Measurements from ENCODE around the gene ORC3. TPM values are rescaled to one million over a fixed set of nuclear protein-coding genes. Genes with fewer than 3 reads are reported as not detected.

The ORC3 gene
- polyA plus RNA-seq, 1 donor, result 27.0 TPM

- peaks cover 13% of the 10 kb centered on the region for H3K36me3 ChIP-seq (ENCODE audit: control insufficient read depth, insufficient read depth, low read length)
- H3K4me1 ChIP-seq (ENCODE audit: control insufficient read depth, insufficient read depth, low read length), result no peaks in the 10 kb centered on the region
- H3K4me3 ChIP-seq (ENCODE audit: low read length), result no peak overlapping the region
- no peaks in the 10 kb centered on the region for H3K9me3 ChIP-seq (ENCODE audit: control insufficient read depth, low read depth, low read length)
- DNase-seq, result no peak
- H3K27ac ChIP-seq (ENCODE audit: low read length), result no peak overlapping the region
- H3K27me3 ChIP-seq (ENCODE audit: control insufficient read depth, insufficient read depth, low read length), result no peaks in the 10 kb centered on the region
Measured at GRCh38 chr6:87655824-87656223, 65.9 kb downstream of the ORC3 start.

GRCh38 chr6:87656857-87657256 lies 66.9 kb downstream of the ORC3 start:
- H3K9me3 ChIP-seq (ENCODE audit: control insufficient read depth, low read depth, low read length), result no peaks in the 10 kb centered on the region
- no peak overlapping the region for H3K4me3 ChIP-seq (ENCODE audit: low read length)
- no peak for DNase-seq
- no peak overlapping the region for H3K27ac ChIP-seq (ENCODE audit: low read length)
- no peaks in the 10 kb centered on the region for H3K4me1 ChIP-seq (ENCODE audit: control insufficient read depth, insufficient read depth, low read length)
- H3K27me3 ChIP-seq (ENCODE audit: control insufficient read depth, insufficient read depth, low read length), result no peaks in the 10 kb centered on the region
- peaks cover 15% of the 10 kb centered on the region for H3K36me3 ChIP-seq (ENCODE audit: control insufficient read depth, insufficient read depth, low read length)

- no peak for DNase-seq
- Histone ChIP-seq H3K36me3 (ENCODE audit: control insufficient read depth, insufficient read depth, low read length) (peaks cover 15% of the 10 kb centered on the region), H3K4me3 (ENCODE audit: low read length) (no peak overlapping the region), H3K9me3 (ENCODE audit: control insufficient read depth, low read depth, low read length) (no peaks in the 10 kb centered on the region), H3K27ac (ENCODE audit: low read length) (no peak overlapping the region), H3K4me1 (ENCODE audit: control insufficient read depth, insufficient read depth, low read length) (no peaks in the 10 kb centered on the region), H3K27me3 (ENCODE audit: control insufficient read depth, insufficient read depth, low read length) (no peaks in the 10 kb centered on the region)
Measured at GRCh38 chr6:87658516-87658915, 68.6 kb downstream of the ORC3 start.

- no peak overlapping the region for H3K27ac ChIP-seq (ENCODE audit: low read length)
- H3K9me3 ChIP-seq (ENCODE audit: control insufficient read depth, low read depth, low read length), result no peaks in the 10 kb centered on the region
- H3K4me3 ChIP-seq (ENCODE audit: low read length), result no peak overlapping the region
- no peaks in the 10 kb centered on the region for H3K4me1 ChIP-seq (ENCODE audit: control insufficient read depth, insufficient read depth, low read length)
- DNase-seq, result no peak
- H3K27me3 ChIP-seq (ENCODE audit: control insufficient read depth, insufficient read depth, low read length), result no peaks in the 10 kb centered on the region
- peaks cover 12% of the 10 kb centered on the region for H3K36me3 ChIP-seq (ENCODE audit: control insufficient read depth, insufficient read depth, low read length)
Measured at GRCh38 chr6:87660226-87660911, 70.4 kb downstream of the ORC3 start.

- no peaks in the 10 kb centered on the region for H3K27me3 ChIP-seq (ENCODE audit: control insufficient read depth, insufficient read depth, low read length)
- H3K9me3 ChIP-seq (ENCODE audit: control insufficient read depth, low read depth, low read length), result no peaks in the 10 kb centered on the region
- no CpG with 5 or more reads among the region's 1 CpG for WGBS (ENCODE audit: insufficient coverage, low lambda C conversion rate)
- DNase-seq, result no peak
- H3K36me3 ChIP-seq (ENCODE audit: control insufficient read depth, insufficient read depth, low read length), result peaks cover 12% of the 10 kb centered on the region
- no peaks in the 10 kb centered on the region for H3K4me1 ChIP-seq (ENCODE audit: control insufficient read depth, insufficient read depth, low read length)
- H3K4me3 ChIP-seq (ENCODE audit: low read length), result no peak overlapping the region
- H3K27ac ChIP-seq (ENCODE audit: low read length), result no peak overlapping the region
Measured at GRCh38 chr6:87661016-87661415, 71.1 kb downstream of the ORC3 start.

GRCh38 chr6:87661503-87661902 lies 71.6 kb downstream of the ORC3 start:
- H3K27ac ChIP-seq (ENCODE audit: low read length), result no peak overlapping the region
- no peaks in the 10 kb centered on the region for H3K4me1 ChIP-seq (ENCODE audit: control insufficient read depth, insufficient read depth, low read length)
- peaks cover 12% of the 10 kb centered on the region for H3K36me3 ChIP-seq (ENCODE audit: control insufficient read depth, insufficient read depth, low read length)
- H3K9me3 ChIP-seq (ENCODE audit: control insufficient read depth, low read depth, low read length), result no peaks in the 10 kb centered on the region
- H3K27me3 ChIP-seq (ENCODE audit: control insufficient read depth, insufficient read depth, low read length), result no peaks in the 10 kb centered on the region
- no CpG with 5 or more reads among the region's 1 CpG for WGBS (ENCODE audit: insufficient coverage, low lambda C conversion rate)
- DNase-seq, result no peak
- no peak overlapping the region for H3K4me3 ChIP-seq (ENCODE audit: low read length)

- no peaks in the 10 kb centered on the region for H3K27me3 ChIP-seq (ENCODE audit: control insufficient read depth, insufficient read depth, low read length)
- no peaks in the 10 kb centered on the region for H3K9me3 ChIP-seq (ENCODE audit: control insufficient read depth, low read depth, low read length)
- no peak overlapping the region for H3K4me3 ChIP-seq (ENCODE audit: low read length)
- peaks cover 8% of the 10 kb centered on the region for H3K36me3 ChIP-seq (ENCODE audit: control insufficient read depth, insufficient read depth, low read length)
- H3K27ac ChIP-seq (ENCODE audit: low read length), result peak overlapping the region; percentile 26
- 80% methylated on average over 1 of the region's 2 CpGs for WGBS (ENCODE audit: insufficient coverage, low lambda C conversion rate)
- no peaks in the 10 kb centered on the region for H3K4me1 ChIP-seq (ENCODE audit: control insufficient read depth, insufficient read depth, low read length)
- DNase-seq, result peak in 1 of 2 donors; percentile 40
Measured at GRCh38 chr6:87663434-87663833, 73.5 kb downstream of the ORC3 start.

GRCh38 chr6:87664921-87665485 lies 75.1 kb downstream of the ORC3 start:
- H3K27ac ChIP-seq (ENCODE audit: low read length), result no peak overlapping the region
- H3K4me3 ChIP-seq (ENCODE audit: low read length), result no peak overlapping the region
- H3K4me1 ChIP-seq (ENCODE audit: control insufficient read depth, insufficient read depth, low read length), result no peaks in the 10 kb centered on the region
- H3K9me3 ChIP-seq (ENCODE audit: control insufficient read depth, low read depth, low read length), result no peaks in the 10 kb centered on the region
- no peaks in the 10 kb centered on the region for H3K27me3 ChIP-seq (ENCODE audit: control insufficient read depth, insufficient read depth, low read length)
- H3K36me3 ChIP-seq (ENCODE audit: control insufficient read depth, insufficient read depth, low read length), result peaks cover 11% of the 10 kb centered on the region
- no peak for DNase-seq

- Histone ChIP-seq H3K4me3 (ENCODE audit: low read length) (no peak overlapping the region), H3K36me3 (ENCODE audit: control insufficient read depth, insufficient read depth, low read length) (peaks cover 12% of the 10 kb centered on the region), H3K9me3 (ENCODE audit: control insufficient read depth, low read depth, low read length) (no peaks in the 10 kb centered on the region), H3K4me1 (ENCODE audit: control insufficient read depth, insufficient read depth, low read length) (peaks cover 12% of the 10 kb centered on the region), H3K27me3 (ENCODE audit: control insufficient read depth, insufficient read depth, low read length) (no peaks in the 10 kb centered on the region), H3K27ac (ENCODE audit: low read length) (no peak overlapping the region)
- DNase-seq, result no peak
Measured at GRCh38 chr6:87667032-87667431, 77.1 kb downstream of the ORC3 start.

GRCh38 chr6:87668013-87668412 lies 78.1 kb downstream of the ORC3 start:
- Histone ChIP-seq H3K27me3 (ENCODE audit: control insufficient read depth, insufficient read depth, low read length) (no peaks in the 10 kb centered on the region), H3K4me3 (ENCODE audit: low read length) (no peak overlapping the region), H3K27ac (ENCODE audit: low read length) (no peak overlapping the region), H3K4me1 (ENCODE audit: control insufficient read depth, insufficient read depth, low read length) (peaks cover 21% of the 10 kb centered on the region), H3K9me3 (ENCODE audit: control insufficient read depth, low read depth, low read length) (no peaks in the 10 kb centered on the region), H3K36me3 (ENCODE audit: control insufficient read depth, insufficient read depth, low read length) (peaks cover 12% of the 10 kb centered on the region)
- WGBS (ENCODE audit: insufficient coverage, low lambda C conversion rate), result no CpG with 5 or more reads among the region's 2 CpGs
- DNase-seq, result peak; percentile 31 to 65

GRCh38 chr6:87669051-87669450 lies 79.1 kb downstream of the ORC3 start:
- H3K36me3 ChIP-seq (ENCODE audit: control insufficient read depth, insufficient read depth, low read length), result peaks cover 18% of the 10 kb centered on the region
- peaks cover 25% of the 10 kb centered on the region for H3K4me1 ChIP-seq (ENCODE audit: control insufficient read depth, insufficient read depth, low read length)
- H3K4me3 ChIP-seq (ENCODE audit: low read length), result no peak overlapping the region
- no peaks in the 10 kb centered on the region for H3K9me3 ChIP-seq (ENCODE audit: control insufficient read depth, low read depth, low read length)
- no peaks in the 10 kb centered on the region for H3K27me3 ChIP-seq (ENCODE audit: control insufficient read depth, insufficient read depth, low read length)
- no peak overlapping the region for H3K27ac ChIP-seq (ENCODE audit: low read length)
- WGBS (ENCODE audit: insufficient coverage, low lambda C conversion rate), result no CpG with 5 or more reads among the region's 3 CpGs
- no peak for DNase-seq

Data from large intestine (tissue), 3 donors.